Activated T-cell treated with anti-CD3 and anti-CD28 coated beads, Interleukin-2, amount 50 U/mL, for 1 hour (primary cell): ENCODE measurements around the gene TSC22D4.
A peak's percentile ranks its signal among the peaks of the same experiment; 100 is the strongest.
"Not testable (repeated sequence)": the region's sequence is repeated elsewhere in the genome, so short reads cannot be mapped to it uniquely, and the experiment has no call there.

Source experiments
- DNase-seq: peaks from one replicate; pipeline ENCODE4 v3.0.0-alpha.2; 2020

TSC22D4 gene

GRCh38 chr7:100472121-100472851, 6.7 kb downstream of the TSC22D4 start:
- DNase-seq, result no peak

GRCh38 chr7:100471021-100471420, 8.0 kb downstream of the TSC22D4 start:
- no peak for DNase-seq

GRCh38 chr7:100469227-100470044, 9.6 kb downstream of the TSC22D4 start:
- peak; percentile 90 for DNase-seq

GRCh38 chr7:100467638-100468373, 11.2 kb downstream of the TSC22D4 start:
- no peak for DNase-seq

GRCh38 chr7:100466653-100467605, 12.1 kb downstream of the TSC22D4 start:
- DNase-seq, result no peak

- no peak for DNase-seq
These were observed 13.2 kb downstream of the TSC22D4 start for GRCh38 chr7:100465702-100466311.

- no peak for DNase-seq
These were observed 13.7 kb downstream of the TSC22D4 start for GRCh38 chr7:100465299-100465698.

- no peak for DNase-seq
These were observed 14.2 kb downstream of the TSC22D4 start for GRCh38 chr7:100464791-100465190.

GRCh38 chr7:100464210-100464660, 14.8 kb downstream of the TSC22D4 start, which contains the start of gene SPACDR:
Gene SPACDR, minus strand, starts transcription at chr7:100464260. Its CDS starts 235 bp downstream, at chr7:100464025.
- DNase-seq, result no peak

- no peak for DNase-seq
These were observed 22.0 kb downstream of the TSC22D4 start for GRCh38 chr7:100457033-100457432.

GRCh38 chr7:100456562-100456961, 22.5 kb downstream of the TSC22D4 start:
- no peak for DNase-seq

- DNase-seq, result no peak
These were observed 23.8 kb downstream of the TSC22D4 start for GRCh38 chr7:100455206-100455605.

- DNase-seq, result not testable (repeated sequence)
These were observed 25.2 kb downstream of the TSC22D4 start for GRCh38 chr7:100453854-100454253.

- no peak for DNase-seq
These were observed 26.5 kb downstream of the TSC22D4 start for GRCh38 chr7:100452513-100452912.

- DNase-seq, result no peak
These were observed 29.7 kb downstream of the TSC22D4 start for GRCh38 chr7:100449190-100449795.

GRCh38 chr7:100447363-100447762, 31.7 kb downstream of the TSC22D4 start:
- DNase-seq, result not testable (repeated sequence)

- no peak for DNase-seq
These were observed 33.0 kb downstream of the TSC22D4 start for GRCh38 chr7:100446040-100446439.

- DNase-seq, result peak; percentile 15
These were observed 34.4 kb downstream of the TSC22D4 start for GRCh38 chr7:100444311-100445278.

- peak; percentile 8 for DNase-seq
These were observed 35.7 kb downstream of the TSC22D4 start for GRCh38 chr7:100443096-100443840.
